SK-N-SH (cell line): ENCODE results near the gene BNIP1. TPM values are rescaled to one million over a fixed set of nuclear protein-coding genes. Genes with fewer than 3 reads are reported as not detected.

ENCODE experiments used
- CTCF ChIA-PET: fragments of 300-600, 350-600 bp; formaldehyde crosslinking; extraction: SDS; loops from one replicate; lab custom pipeline; 2021; lab: Yijun Ruan, JAX
- POLR2A ChIA-PET: fragments of 350-600 bp; sonication (Branson Sonifier 250); formaldehyde crosslinking; extraction: SDS; loops from one replicate; lab custom pipeline; 2020; ENCODE audit warnings: antibody characterized with exemption, inconsistent platforms; lab: Yijun Ruan, JAX
- DNase-seq: peaks from one replicate; pipeline ENCODE4 v3.0.0; 2012
- H2AFZ ChIP-seq: fragments of 200-600 bp; sonication (generic); 2 replicates; pipeline ENCODE4 v1.8.1; 2016; ENCODE audit warnings: antibody characterized with exemption, mild to moderate bottlenecking, low read depth
- H3F3A ChIP-seq: fragments of 200-600 bp; sonication (generic); replicated peaks from 2 replicates; pipeline ENCODE3; 2016; ENCODE audit warnings: antibody characterized with exemption, mild to moderate bottlenecking; ENCODE audit not compliant: insufficient read depth
- H3K27ac ChIP-seq, 2 experiments: fragments of 200-500 bp in 1 of 2; fragments of 200-600 bp in 1 of 2; sonication (Bioruptor generic) in 1 of 2; sonication (generic), shearing (Covaris generic) in 1 of 2; 2 replicates each; pipeline versions ENCODE4 v1.5.1 to v1.6.1; 2014 to 2016; ENCODE audit warnings: low read depth in 2 of 2, inconsistent platforms in 1 of 2, low read length in 1 of 2, mild to moderate bottlenecking in 1 of 2, mixed read lengths in 1 of 2
- H3K27me3 ChIP-seq: fragments of 200-600 bp; sonication (generic), shearing (Covaris generic); 2 replicates; pipeline ENCODE4 v1.6.1; 2016; ENCODE audit warnings: mixed run types; ENCODE audit not compliant: insufficient read depth
- H3K36me3 ChIP-seq, 2 experiments: fragments of 200-500 bp in 1 of 2; fragments of 200-600 bp in 1 of 2; sonication (Bioruptor generic) in 1 of 2; sonication (generic) in 1 of 2; replicated peaks in 1 of 2; 2 replicates each; pipeline versions ENCODE3 to v1.5.1; 2014 to 2016; ENCODE audit warnings: low read length in 1 of 2, mild to moderate bottlenecking in 1 of 2; ENCODE audit not compliant: insufficient read depth in 2 of 2, control insufficient read depth in 1 of 2
- H3K4me1 ChIP-seq, 2 experiments: fragments of 200-500 bp in 1 of 2; fragments of 200-600 bp in 1 of 2; sonication (Bioruptor generic) in 1 of 2; sonication (generic), shearing (Covaris generic) in 1 of 2; 2 replicates each; pipeline versions ENCODE4 v1.5.1 to v1.6.1; 2014 to 2016; ENCODE audit warnings: low read depth in 1 of 2, low read length in 1 of 2, mixed run types in 1 of 2; ENCODE audit not compliant: insufficient read depth in 2 of 2, control insufficient read depth in 1 of 2
- H3K4me2 ChIP-seq: fragments of 200-600 bp; sonication (generic), shearing (Covaris generic); 2 replicates; pipeline ENCODE4 v1.6.1; 2017; ENCODE audit warnings: mixed run types
- H3K4me3 ChIP-seq, 2 experiments: fragments of 200-500 bp in 1 of 2; fragments of 200-600 bp in 1 of 2; sonication (Bioruptor generic) in 1 of 2; sonication (generic), shearing (Covaris generic) in 1 of 2; 2 replicates each; pipeline versions ENCODE4 v1.5.1 to v1.8.1; 2014 to 2016; ENCODE audit warnings: low read depth in 2 of 2, inconsistent platforms in 1 of 2, low read length in 1 of 2, mild to moderate bottlenecking in 1 of 2, mixed read lengths in 1 of 2, moderate library complexity in 1 of 2
- H3K79me2 ChIP-seq: fragments of 200-600 bp; sonication (generic); 2 replicates; pipeline ENCODE4 v1.8.1; 2017; ENCODE audit warnings: mild to moderate bottlenecking; ENCODE audit not compliant: insufficient read depth
- H3K9ac ChIP-seq: fragments of 200-600 bp; sonication (generic); 2 replicates; pipeline ENCODE4 v1.6.1; 2017; ENCODE audit warnings: mixed run types
- H3K9me2 ChIP-seq: fragments of 200-600 bp; sonication (generic); 2 replicates; pipeline ENCODE4 v1.6.1; 2017; ENCODE audit warnings: mixed run types
- H3K9me3 ChIP-seq: fragments of 200-600 bp; sonication (generic); 2 replicates; pipeline ENCODE4 v1.6.1; 2017; ENCODE audit warnings: mixed run types, mild to moderate bottlenecking, moderate library complexity
- H4K20me1 ChIP-seq: fragments of 200-600 bp; sonication (generic); 2 replicates; pipeline ENCODE4 v1.6.1; 2017; ENCODE audit warnings: mild to moderate bottlenecking, mixed run types; ENCODE audit not compliant: insufficient read depth
- EP300 ChIP-seq, 2 experiments: IDR thresholded peaks; 2 replicates each; pipeline versions ENCODE4 v1.4.0 to v1.6.1; 2012; ENCODE audit warnings: borderline replicate concordance in 1 of 2, low read depth in 1 of 2, low read length in 1 of 2
- MEF2A ChIP-seq: IDR thresholded peaks from 2 replicates; pipeline ENCODE4 v1.4.0; 2012; ENCODE audit warnings: low read depth, borderline replicate concordance
- NRF1 ChIP-seq: IDR thresholded peaks from 2 replicates; pipeline ENCODE4 v1.6.1; 2012; ENCODE audit warnings: low read depth, mild to moderate bottlenecking, low read length
- RCOR1 ChIP-seq: fragments of 150-350 bp; IDR thresholded peaks from 2 replicates; pipeline ENCODE4 v1.6.1; 2017; ENCODE audit warnings: antibody characterized with exemption, low read length
- REST ChIP-seq: IDR thresholded peaks from 2 replicates; pipeline ENCODE4 v1.6.1; 2012; ENCODE audit warnings: mild to moderate bottlenecking, low read depth, low read length, moderate library complexity
- TAF1 ChIP-seq: IDR thresholded peaks from 2 replicates; pipeline ENCODE4 v1.6.1; 2012; ENCODE audit warnings: low read depth, mild to moderate bottlenecking, low read length, moderate library complexity, borderline replicate concordance
- ZBTB33 ChIP-seq: IDR thresholded peaks from 2 replicates; pipeline ENCODE4 v1.4.0; 2012; ENCODE audit warnings: low read depth, borderline replicate concordance
- WGBS: methylation state at CpG from one replicate; pipeline ENCODE4 v1.1.6; 2017; ENCODE audit warnings: low lambda C conversion rate; 5-methylcytosine and 5-hydroxymethylcytosine counted together
- polyA plus RNA-seq, 3 experiments: library from polyadenylated mRNA; depleted of rRNA; stranded (reverse); fragments of >200 nt; gene quantifications; 2 replicates each; pipeline ENCODE4 v1.2.3, GENCODE V29; 2012

BNIP1 gene
- polyA plus RNA-seq, 1 of the 3 experiments (the other 2 are of a cell fraction): 16.7 TPM

- 20% methylated on average over 4 of the region's 4 CpGs for WGBS
- no peak for TF ChIP-seq ZBTB33
- no peak for TF ChIP-seq NRF1
- CTCF ChIA-PET: interaction anchor here (1.0 kb wide), 1 partner anchor 13 kb away, joined by 3 read pairs; no protein-coding TSS in a partner anchor
These were observed 46.7 kb downstream of the BNIP1 start for GRCh38 chr5:173191015-173191414.

GRCh38 chr5:173191561-173191960 is 47.2 kb downstream of the BNIP1 start:
- H3K36me3 ChIP-seq: no peaks in the 10 kb centered on the region
- H3K9me3 ChIP-seq: no peaks in the 10 kb centered on the region
- POLR2A ChIA-PET: no interaction called here
- no peaks in the 10 kb centered on the region for H3K4me1 ChIP-seq
- no peaks in the 10 kb centered on the region for H3K79me2 ChIP-seq
- no peaks in the 10 kb centered on the region for H4K20me1 ChIP-seq
- CTCF ChIA-PET: interaction anchor here (1.0 kb wide), 1 partner anchor 13 kb away, joined by 3 read pairs; no protein-coding TSS in a partner anchor
- H3F3A ChIP-seq: no peaks in the 10 kb centered on the region
- H3K9me2 ChIP-seq: no peaks in the 10 kb centered on the region
- no peak overlapping the region for H3K4me2 ChIP-seq
- H3K4me3 ChIP-seq: no peak overlapping the region
- TF ChIP-seq RCOR1 (no peak), TAF1 (no peak), EP300 (IDR thresholded peaks at IDR 0.05; ENCODE audit: borderline replicate concordance in 1 of 2, low read depth in 1 of 2, low read length in 1 of 2) (no peak), MEF2A (no peak), REST (no peak)
- no peak overlapping the region for H2AFZ ChIP-seq
- no peak overlapping the region for H3K27ac ChIP-seq
- no peak for DNase-seq
- no peak overlapping the region for H3K9ac ChIP-seq
- WGBS: 62% methylated on average over 6 of the region's 8 CpGs
- peaks cover 26% of the 10 kb centered on the region; the same call in 1 of the 2 replicates for H3K27me3 ChIP-seq

More at GRCh38 chr5:173191015-173191414, 46.7 kb downstream of the BNIP1 start:
- Histone ChIP-seq H3K4me1 (no peaks in the 10 kb centered on the region), H3K4me2 (no peak overlapping the region), H3K9me3 (no peaks in the 10 kb centered on the region), H4K20me1 (no peaks in the 10 kb centered on the region), H3K4me3 (no peak overlapping the region), H2AFZ (no peak overlapping the region), H3F3A (no peaks in the 10 kb centered on the region), H3K9me2 (no peaks in the 10 kb centered on the region), H3K27me3 (peaks cover 26% of the 10 kb centered on the region; the same call in 1 of the 2 replicates), H3K79me2 (no peaks in the 10 kb centered on the region), H3K9ac (no peak overlapping the region), H3K36me3 (no peaks in the 10 kb centered on the region), H3K27ac (no peak overlapping the region)
- POLR2A ChIA-PET: no interaction called here
- DNase-seq: no peak
